ENCODE data around the gene BPNT1. TPM values are rescaled to one million over a fixed set of nuclear protein-coding genes. Genes with fewer than 3 reads are reported as not detected.
"Not testable (repeated sequence)": the region's sequence is repeated elsewhere in the genome, so short reads cannot be mapped to it uniquely, and the experiment has no call there.

BPNT1 gene
- total RNA-seq, 4 donors from 2014 or later, result 5.2 to 27.5 (median 9.2) TPM

GRCh38 chr1:220038640-220039039 is 50.9 kb downstream of the BPNT1 start:
- DNase-seq (no peak), ATAC-seq (no peak)
- Histone ChIP-seq H3K27ac (no peak overlapping the region), H3K36me3 (peaks cover 0 to 23% of the 10 kb centered on the region in 2 donors), H3K9me3 (no peaks in the 10 kb centered on the region), H3K4me1 (peaks cover 0 to 4% of the 10 kb centered on the region in 2 donors), H3K27me3 (no peaks in the 10 kb centered on the region), H3K4me3 (no peak overlapping the region)
- no peak for TF ChIP-seq CTCF (IDR thresholded peaks at IDR 0.05 in 4 of 5, conservative IDR thresholded peaks at IDR 0.05 in 1 of 5)
- TF ChIP-seq POLR2A (IDR thresholded peaks at IDR 0.05), result no peak
- in situ Hi-C loops (cut with MboI; ENCODE audit: low sequenced_read_pairs in 4 of 4), result no loop called here
- intact Hi-C loops (cut with DNase I; ENCODE audit: low total_unique reads), result no loop called here

- H3K36me3 ChIP-seq, result peaks cover 0 to 32% of the 10 kb centered on the region in 2 donors
- intact Hi-C loops (cut with DNase I; ENCODE audit: low total_unique reads); in situ Hi-C loops (cut with MboI; ENCODE audit: low sequenced_read_pairs in 4 of 4): not testable (repeated sequence)
These were observed 51.8 kb downstream of the BPNT1 start for GRCh38 chr1:220037810-220038209.

GRCh38 chr1:220032911-220033310 is 56.7 kb downstream of the BPNT1 start:
- H3K36me3 ChIP-seq, result peaks cover 0 to 52% of the 10 kb centered on the region in 2 donors
- intact Hi-C loops (cut with DNase I; ENCODE audit: low total_unique reads) (no loop called here), in situ Hi-C loops (cut with MboI; ENCODE audit: low sequenced_read_pairs in 4 of 4) (no loop called here)
- TF ChIP-seq POLR2A (IDR thresholded peaks at IDR 0.05) (no peak), CTCF (IDR thresholded peaks at IDR 0.05 in 4 of 5, conservative IDR thresholded peaks at IDR 0.05 in 1 of 5) (no peak)
- H3K4me3 ChIP-seq, result no peak overlapping the region
- no peaks in the 10 kb centered on the region for H3K27me3 ChIP-seq
- no peak for ATAC-seq
- H3K27ac ChIP-seq, result no peak overlapping the region
- no peaks in the 10 kb centered on the region for H3K4me1 ChIP-seq
- no peaks in the 10 kb centered on the region for H3K9me3 ChIP-seq
- DNase-seq, result no peak

More at GRCh38 chr1:220037810-220038209, 51.8 kb downstream of the BPNT1 start:
- H3K27me3 ChIP-seq, DNase-seq, H3K9me3 ChIP-seq, H3K4me1 ChIP-seq, ATAC-seq, H3K4me3 ChIP-seq, H3K27ac ChIP-seq: not testable (repeated sequence)

GRCh38 chr1:220031287-220031686 is 58.3 kb downstream of the BPNT1 start:
- Histone ChIP-seq H3K4me1 (no peaks in the 10 kb centered on the region), H3K9me3 (no peaks in the 10 kb centered on the region), H3K27me3 (no peaks in the 10 kb centered on the region), H3K36me3 (peaks cover 0 to 52% of the 10 kb centered on the region in 2 donors), H3K4me3 (no peak overlapping the region), H3K27ac (no peak overlapping the region)
- TF ChIP-seq POLR2A (IDR thresholded peaks at IDR 0.05) (no peak), CTCF (IDR thresholded peaks at IDR 0.05 in 4 of 5, conservative IDR thresholded peaks at IDR 0.05 in 1 of 5) (no peak)
- ATAC-seq (no peak), DNase-seq (no peak)
- in situ Hi-C loops (cut with MboI; ENCODE audit: low sequenced_read_pairs in 4 of 4), result no loop called here
- intact Hi-C loops (cut with DNase I; ENCODE audit: low total_unique reads), result no loop called here

GRCh38 chr1:220028346-220028895 is 61.2 kb downstream of the BPNT1 start:
- H3K9me3 ChIP-seq, result no peaks in the 10 kb centered on the region
- ATAC-seq, result no peak
- H3K36me3 ChIP-seq, result peaks cover 0 to 62% of the 10 kb centered on the region in 2 donors
- H3K4me3 ChIP-seq, result no peak overlapping the region
- no peak for TF ChIP-seq POLR2A (IDR thresholded peaks at IDR 0.05)
- TF ChIP-seq CTCF (IDR thresholded peaks at IDR 0.05 in 4 of 5, conservative IDR thresholded peaks at IDR 0.05 in 1 of 5), result no peak
- intact Hi-C loops (cut with DNase I; ENCODE audit: low total_unique reads) (no loop called here), in situ Hi-C loops (cut with MboI; ENCODE audit: low sequenced_read_pairs in 4 of 4) (no loop called here)
- no peaks in the 10 kb centered on the region for H3K4me1 ChIP-seq
- no peak overlapping the region for H3K27ac ChIP-seq
- DNase-seq, result no peak
- H3K27me3 ChIP-seq, result no peaks in the 10 kb centered on the region

Measured in gastrocnemius medialis (tissue), 4 donors.